ENCODE results near the gene KCNK1.

Gene KCNK1

GRCh38 chr1:233714631-233715217 is 100.8 kb downstream of the KCNK1 start:
- H3K9me3 Mint-ChIP-seq, result no peaks in the 10 kb centered on the region
- no peaks in the 10 kb centered on the region for H3K36me3 Mint-ChIP-seq
- no peak overlapping the region for H3K27ac Mint-ChIP-seq
- H3K4me1 Mint-ChIP-seq, result no peaks in the 10 kb centered on the region
- DNase-seq (ENCODE audit: low spot score in 2 of 2) (no peak), ATAC-seq (no peak)
- no peak overlapping the region for H3K4me3 Mint-ChIP-seq

GRCh38 chr1:233718057-233718456 is 104.2 kb downstream of the KCNK1 start:
- H3K4me3 Mint-ChIP-seq, result no peak overlapping the region
- ATAC-seq (no peak), DNase-seq (ENCODE audit: low spot score in 2 of 2) (no peak)
- H3K4me1 Mint-ChIP-seq, result no peaks in the 10 kb centered on the region
- H3K36me3 Mint-ChIP-seq, result no peaks in the 10 kb centered on the region
- no peak overlapping the region for H3K27ac Mint-ChIP-seq
- H3K9me3 Mint-ChIP-seq, result no peaks in the 10 kb centered on the region

GRCh38 chr1:233719655-233720341 is 105.9 kb downstream of the KCNK1 start:
- Mint-ChIP-seq H3K4me3 (no peak overlapping the region), H3K9me3 (no peaks in the 10 kb centered on the region), H3K4me1 (no peaks in the 10 kb centered on the region), H3K36me3 (no peaks in the 10 kb centered on the region), H3K27ac (no peak overlapping the region)
- ATAC-seq, result no peak
- no peak for DNase-seq (ENCODE audit: low spot score in 2 of 2)

GRCh38 chr1:233721004-233721595 is 107.2 kb downstream of the KCNK1 start:
- no peak for DNase-seq (ENCODE audit: low spot score in 2 of 2)
- H3K4me3 Mint-ChIP-seq, result no peak overlapping the region
- no peaks in the 10 kb centered on the region for H3K36me3 Mint-ChIP-seq
- H3K9me3 Mint-ChIP-seq, result no peaks in the 10 kb centered on the region
- H3K27ac Mint-ChIP-seq, result no peak overlapping the region
- no peaks in the 10 kb centered on the region for H3K4me1 Mint-ChIP-seq
- ATAC-seq, result peak; percentile 64
